ENCODE data around the gene UACA.

DNA sequence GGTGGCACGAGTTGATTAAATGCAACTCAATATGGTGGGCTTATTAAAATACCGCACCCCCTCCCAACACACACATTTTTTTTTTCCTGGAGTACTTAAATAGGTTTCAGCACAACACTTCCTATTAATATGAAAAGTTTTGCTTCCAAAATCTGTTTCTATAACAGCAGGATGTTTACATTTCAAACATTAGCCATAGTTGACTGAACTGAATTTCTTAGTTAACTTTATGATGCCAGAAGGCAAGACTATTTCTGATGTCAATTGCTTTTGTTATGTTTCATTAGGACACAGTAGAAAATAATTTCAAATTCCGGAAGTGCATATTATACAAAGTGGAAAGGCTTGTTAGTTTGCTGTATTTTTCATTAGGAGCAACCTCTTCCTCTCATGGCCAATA is 104.7 kb downstream of the UACA start:
- TF ChIP-seq, protein P1, sequence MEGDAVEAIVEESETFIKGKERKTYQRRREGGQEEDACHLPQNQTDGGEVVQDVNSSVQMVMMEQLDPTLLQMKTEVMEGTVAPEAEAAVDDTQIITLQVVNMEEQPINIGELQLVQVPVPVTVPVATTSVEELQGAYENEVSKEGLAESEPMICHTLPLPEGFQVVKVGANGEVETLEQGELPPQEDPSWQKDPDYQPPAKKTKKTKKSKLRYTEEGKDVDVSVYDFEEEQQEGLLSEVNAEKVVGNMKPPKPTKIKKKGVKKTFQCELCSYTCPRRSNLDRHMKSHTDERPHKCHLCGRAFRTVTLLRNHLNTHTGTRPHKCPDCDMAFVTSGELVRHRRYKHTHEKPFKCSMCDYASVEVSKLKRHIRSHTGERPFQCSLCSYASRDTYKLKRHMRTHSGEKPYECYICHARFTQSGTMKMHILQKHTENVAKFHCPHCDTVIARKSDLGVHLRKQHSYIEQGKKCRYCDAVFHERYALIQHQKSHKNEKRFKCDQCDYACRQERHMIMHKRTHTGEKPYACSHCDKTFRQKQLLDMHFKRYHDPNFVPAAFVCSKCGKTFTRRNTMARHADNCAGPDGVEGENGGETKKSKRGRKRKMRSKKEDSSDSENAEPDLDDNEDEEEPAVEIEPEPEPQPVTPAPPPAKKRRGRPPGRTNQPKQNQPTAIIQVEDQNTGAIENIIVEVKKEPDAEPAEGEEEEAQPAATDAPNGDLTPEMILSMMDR (IDR thresholded peaks at IDR 0.05), result no peak
- TF ChIP-seq POLR2A (IDR thresholded peaks at IDR 0.05), result no peak

Measured in thyroid gland (tissue), 4 donors.